ENCODE measurements around the gene EGR4. TPM values are rescaled to one million over a fixed set of nuclear protein-coding genes. Genes with fewer than 3 reads are reported as not detected.

The EGR4 gene
- total and polyA plus RNA-seq, 2 donors (not counting 1 experiment from before 2014, with no cell fraction given): 0.30 to 2.7 TPM

- Histone ChIP-seq H2AFZ (ENCODE audit: insufficient read depth, low read depth, low read length, poor library complexity, severe bottlenecking) (no peak overlapping the region), H3K4me1 (ENCODE audit: control insufficient read depth in 2 of 2, insufficient read depth in 2 of 2, low read length in 2 of 2) (no peaks in the 10 kb centered on the region), H3K9me3 (ENCODE audit: control extremely low read depth in 1 of 3, control insufficient read depth in 2 of 3, insufficient read depth in 1 of 3, low read length in 2 of 3) (no peaks in the 10 kb centered on the region), H3K79me2 (ENCODE audit: control insufficient read depth, insufficient read depth, low read length) (no peaks in the 10 kb centered on the region), H3K36me3 (replicated peaks in 1 of 2; ENCODE audit: control extremely low read depth in 1 of 2, control insufficient read depth in 1 of 2, extremely low read depth in 1 of 2, insufficient read depth in 2 of 2, low read length in 1 of 2) (peaks cover 0 to 30% of the 10 kb centered on the region in 2 experiments), H3K9ac (ENCODE audit: low read length) (no peak overlapping the region), H3K27me3 (replicated peaks in 1 of 4; ENCODE audit: control extremely low read depth in 1 of 4, control insufficient read depth in 3 of 4, insufficient read depth in 4 of 4, low read length in 3 of 4) (no peaks in the 10 kb centered on the region), H3K4me3 (ENCODE audit: control extremely low read depth in 1 of 5, extremely low read depth in 1 of 5, insufficient read depth in 1 of 5, low read depth in 2 of 5, low read length in 4 of 5) (no peak overlapping the region), H3K27ac (ENCODE audit: low read length in 2 of 2) (no peak overlapping the region), H4K20me1 (ENCODE audit: control insufficient read depth, insufficient read depth, low read length, poor library complexity, severe bottlenecking) (no peaks in the 10 kb centered on the region), H3K4me2 (replicated peaks; ENCODE audit: low read depth, low read length, poor library complexity, severe bottlenecking) (no peak overlapping the region)
- ChIA-PET CTCF (no interaction called here), POLR2A (no interaction called here)
- intact Hi-C loops (cut with micrococcal nuclease): no loop called here
- TF ChIP-seq EZH2 (IDR thresholded peaks at IDR 0.05; ENCODE audit: borderline replicate concordance, insufficient read depth, low read depth, low read length, poor library complexity, severe bottlenecking) (no peak), CTCF (IDR thresholded peaks at IDR 0.05) (no peak)
- Mint-ChIP-seq H3K4me1 (no peaks in the 10 kb centered on the region), H3K4me3 (no peak overlapping the region), H3K27me3 (no peaks in the 10 kb centered on the region), H3K9me3 (ENCODE audit: insufficient read depth) (no peaks in the 10 kb centered on the region), H3K27ac (no peak overlapping the region)
- DNase-seq (no peak), ATAC-seq (ENCODE audit: low read depth) (no peak)
- WGBS (ENCODE audit: insufficient coverage): 94% methylated on average over 6 of the region's 8 CpGs
Measured at GRCh38 chr2:73259276-73259675, 34.1 kb downstream of the EGR4 start.

GRCh38 chr2:73258913-73259215 lies 34.5 kb downstream of the EGR4 start:
- Histone ChIP-seq H3K36me3 (replicated peaks in 1 of 2; ENCODE audit: control extremely low read depth in 1 of 2, control insufficient read depth in 1 of 2, extremely low read depth in 1 of 2, insufficient read depth in 2 of 2, low read length in 1 of 2) (peaks cover 0 to 33% of the 10 kb centered on the region in 2 experiments), H3K4me2 (replicated peaks; ENCODE audit: low read depth, low read length, poor library complexity, severe bottlenecking) (no peak overlapping the region), H3K9me3 (ENCODE audit: control extremely low read depth in 1 of 3, control insufficient read depth in 2 of 3, insufficient read depth in 1 of 3, low read length in 2 of 3) (no peaks in the 10 kb centered on the region), H3K4me3 (ENCODE audit: control extremely low read depth in 1 of 5, extremely low read depth in 1 of 5, insufficient read depth in 1 of 5, low read depth in 2 of 5, low read length in 4 of 5) (no peak overlapping the region), H3K27me3 (replicated peaks in 1 of 4; ENCODE audit: control extremely low read depth in 1 of 4, control insufficient read depth in 3 of 4, insufficient read depth in 4 of 4, low read length in 3 of 4) (no peaks in the 10 kb centered on the region), H3K4me1 (ENCODE audit: control insufficient read depth in 2 of 2, insufficient read depth in 2 of 2, low read length in 2 of 2) (no peaks in the 10 kb centered on the region), H3K9ac (ENCODE audit: low read length) (no peak overlapping the region), H3K27ac (ENCODE audit: low read length in 2 of 2) (no peak overlapping the region), H2AFZ (ENCODE audit: insufficient read depth, low read depth, low read length, poor library complexity, severe bottlenecking) (no peak overlapping the region), H3K79me2 (ENCODE audit: control insufficient read depth, insufficient read depth, low read length) (no peaks in the 10 kb centered on the region), H4K20me1 (ENCODE audit: control insufficient read depth, insufficient read depth, low read length, poor library complexity, severe bottlenecking) (no peaks in the 10 kb centered on the region)
- Mint-ChIP-seq H3K4me3 (no peak overlapping the region), H3K27me3 (no peaks in the 10 kb centered on the region), H3K4me1 (no peaks in the 10 kb centered on the region), H3K9me3 (ENCODE audit: insufficient read depth) (no peaks in the 10 kb centered on the region), H3K27ac (no peak overlapping the region)
- CTCF ChIA-PET: no interaction called here
- 97% methylated on average over 9 of the region's 9 CpGs for WGBS (ENCODE audit: insufficient coverage)
- ATAC-seq (ENCODE audit: low read depth): no peak
- no peak for TF ChIP-seq EZH2 (IDR thresholded peaks at IDR 0.05; ENCODE audit: borderline replicate concordance, insufficient read depth, low read depth, low read length, poor library complexity, severe bottlenecking)
- DNase-seq: no peak
- intact Hi-C loops (cut with micrococcal nuclease): no loop called here
- POLR2A ChIA-PET: no interaction called here

All from B cell (primary cell).